ENCODE data around the gene YDJC.
"Not testable (repeated sequence)": the region's sequence is repeated elsewhere in the genome, so short reads cannot be mapped to it uniquely, and the experiment has no call there.

Gene YDJC

GRCh38 chr22:21640810-21641209 is 11.0 kb upstream of the YDJC start:
- no peak for TF ChIP-seq CTCF (conservative IDR thresholded peaks at IDR 0.05)
- peak overlapping the region; percentile 78 for H3K27ac ChIP-seq

- TF ChIP-seq CTCF (conservative IDR thresholded peaks at IDR 0.05) = no peak
- no peak overlapping the region for H3K27ac ChIP-seq
Observed at GRCh38 chr22:21639359-21639758, 9.5 kb upstream of the YDJC start.

DNA sequence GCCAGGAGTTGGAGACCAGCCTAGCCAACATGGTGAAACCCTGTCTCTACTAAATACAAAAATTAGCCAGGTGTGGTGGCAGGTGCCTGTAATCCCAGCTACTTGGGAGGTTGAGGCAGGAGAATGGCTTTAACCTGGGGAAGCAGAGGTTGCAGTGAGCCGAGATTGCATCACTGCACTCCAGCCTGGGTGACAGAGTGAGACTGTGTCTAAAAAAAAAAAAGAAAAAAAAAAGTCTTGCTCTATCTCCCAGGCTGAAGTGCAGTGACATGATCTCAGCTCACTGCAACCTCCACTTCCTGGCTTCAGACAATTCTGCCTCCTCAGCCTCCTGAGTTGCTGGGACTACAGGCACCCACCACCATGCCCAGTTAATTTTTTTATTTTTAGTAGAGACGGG is 7.6 kb upstream of the YDJC start:
- H3K27ac ChIP-seq = not testable (repeated sequence)

- no peak for TF ChIP-seq CTCF (conservative IDR thresholded peaks at IDR 0.05)
- H3K27ac ChIP-seq = no peak overlapping the region
Observed at GRCh38 chr22:21636629-21637218, 6.9 kb upstream of the YDJC start.

DNA sequence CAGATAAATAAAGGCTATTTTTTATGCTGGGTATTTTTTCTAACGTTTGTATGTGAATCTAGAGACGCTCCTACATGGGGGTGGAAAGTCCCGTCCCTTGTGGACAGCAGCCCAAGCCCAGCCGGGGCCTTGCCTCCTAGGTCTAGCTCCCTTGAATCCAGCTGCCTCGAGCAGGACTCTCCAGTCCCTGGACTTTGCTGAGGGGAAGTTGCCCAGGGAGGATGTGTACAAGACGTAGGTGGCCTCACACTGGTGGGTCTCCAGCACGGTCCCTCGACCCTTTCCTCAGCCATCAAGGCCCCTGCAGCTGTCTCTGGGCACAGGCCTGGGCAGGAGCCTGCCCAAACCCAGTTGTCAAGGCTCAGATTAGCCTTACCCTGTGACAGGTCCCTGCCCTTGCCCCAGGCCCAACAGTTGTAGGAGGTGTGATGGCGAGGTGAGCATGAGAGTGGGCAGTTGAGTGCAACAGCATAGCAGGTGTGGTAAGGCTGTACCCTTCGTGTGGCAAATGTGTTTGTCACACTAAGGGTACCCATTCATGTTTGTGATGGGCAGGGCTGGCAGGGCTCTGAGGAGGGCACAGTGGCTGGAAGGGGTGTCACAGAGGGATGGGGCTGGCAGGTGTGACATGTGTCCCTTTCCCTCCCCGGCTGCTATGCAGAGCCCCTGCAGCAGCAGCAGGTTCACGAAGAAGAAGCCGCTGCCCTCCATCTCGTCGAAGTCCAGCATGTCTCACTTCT is 6.1 kb upstream of the YDJC start:
- H3K27ac ChIP-seq = no peak overlapping the region
- no peak for TF ChIP-seq CTCF (conservative IDR thresholded peaks at IDR 0.05)

DNA sequence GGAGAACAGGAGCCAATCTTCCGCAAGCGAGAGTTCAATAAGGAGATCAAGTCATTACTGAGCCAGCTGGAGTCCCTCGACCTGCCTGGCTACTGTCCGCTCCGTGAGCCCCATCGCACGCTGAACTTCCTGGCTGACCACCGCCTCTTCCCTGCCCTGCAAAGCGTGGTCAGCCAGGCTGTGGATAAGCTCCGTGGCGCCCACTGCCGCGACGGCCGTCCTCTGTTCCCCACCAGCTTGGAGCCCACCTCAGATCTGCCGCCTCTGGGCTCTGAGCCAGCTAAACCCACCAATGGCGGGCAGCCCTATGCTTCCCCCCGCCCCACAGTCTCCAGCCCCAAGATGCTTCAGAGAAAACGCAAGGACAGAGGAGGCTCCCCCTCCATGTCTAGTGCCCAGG is 5.0 kb upstream of the YDJC start:
- TF ChIP-seq CTCF (conservative IDR thresholded peaks at IDR 0.05) = no peak
- no peak overlapping the region for H3K27ac ChIP-seq

DNA sequence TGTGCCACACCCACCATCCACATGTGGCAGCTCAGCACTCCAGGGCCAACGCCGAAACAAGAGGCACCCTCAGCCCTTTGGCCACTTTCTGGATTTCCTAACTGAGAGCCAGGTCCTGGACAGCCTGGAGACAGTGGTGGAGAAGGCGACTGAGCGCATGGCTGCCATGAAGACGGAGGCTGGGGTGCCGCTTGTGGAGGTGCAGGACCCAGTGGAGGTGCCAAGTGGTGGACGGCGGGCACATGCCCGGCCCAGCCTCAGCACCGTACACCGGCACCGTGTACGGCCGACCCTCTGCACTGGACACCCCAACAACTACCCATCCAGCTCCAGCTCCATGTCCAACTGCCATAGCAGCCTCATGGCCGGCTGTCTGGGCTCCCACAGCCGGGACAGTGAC is 4.3 kb upstream of the YDJC start:
- H3K27ac ChIP-seq = no peak overlapping the region
- no peak for TF ChIP-seq CTCF (conservative IDR thresholded peaks at IDR 0.05)

DNA sequence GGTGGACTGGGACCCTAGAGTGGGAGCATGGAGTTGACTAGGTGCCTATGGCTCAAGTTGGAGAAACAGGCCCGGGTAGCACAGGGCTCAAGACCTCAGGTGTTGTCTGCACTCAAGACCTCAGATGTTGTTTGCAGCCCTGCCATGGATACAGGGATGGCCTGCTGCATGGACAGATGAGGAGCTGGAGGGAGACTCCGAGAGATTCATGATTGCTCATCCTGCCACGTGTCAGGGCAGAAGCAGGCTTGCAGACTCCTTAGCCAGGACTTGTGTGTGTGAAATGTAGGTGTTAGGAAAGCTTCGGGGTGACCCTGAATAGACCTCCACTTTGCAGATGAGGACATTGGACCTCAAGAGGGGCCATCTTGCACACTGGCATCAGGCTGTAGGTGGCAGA is 3.7 kb upstream of the YDJC start:
- TF ChIP-seq CTCF (conservative IDR thresholded peaks at IDR 0.05) = no peak
- H3K27ac ChIP-seq = no peak overlapping the region
